K562 (cell line): Measurements from ENCODE around the gene ORM1.
"Not testable (repeated sequence)": the region's sequence is repeated elsewhere in the genome, so short reads cannot be mapped to it uniquely, and the experiment has no call there.

Experiments
- ATF1 ChIP-seq, 2 experiments: fragments of 450-650 bp in 1 of 2; IDR thresholded peaks; 2 replicates each; pipeline ENCODE4 v1.6.1; 2016; ENCODE audit warnings: missing compliant biosample characterization in 1 of 2, missing genetic modification characterization in 1 of 2
- BRD4 ChIP-seq: fragments of 200-600 bp; sonication (generic); IDR thresholded peaks from 2 replicates; pipeline ENCODE4 v1.6.1; 2017; ENCODE audit warnings: inconsistent platforms
- FOSL1 ChIP-seq: fragments of 200-800 bp; sonication (Bioruptor generic); conservative IDR thresholded peaks from 2 replicates; pipeline ENCODE4 v1.6.1; 2016; ENCODE audit warnings: missing genetic modification characterization, missing compliant biosample characterization
- FOXJ3 ChIP-seq: sonication (generic); formaldehyde crosslinking; IDR thresholded peaks from 2 replicates; pipeline ENCODE4 v1.4.0; 2020; ENCODE audit warnings: mild to moderate bottlenecking, missing genetic modification reagents
- NRF1 ChIP-seq, 2 experiments: fragments of 450-650 bp; IDR thresholded peaks in 1 of 2; conservative IDR thresholded peaks in 1 of 2; 2 replicates each; pipeline ENCODE4 v1.6.1; 2014; ENCODE audit warnings: mild to moderate bottlenecking in 2 of 2
- POLR2A ChIP-seq: fragments of 450-650 bp; conservative IDR thresholded peaks from 2 replicates; pipeline ENCODE4 v1.6.1; 2016
- SP1 ChIP-seq: sonication (generic); formaldehyde crosslinking; IDR thresholded peaks from 2 replicates; pipeline ENCODE4 v1.8.1; 2022; ENCODE audit warnings: mild to moderate bottlenecking, missing genetic modification reagents
- TF ChIP-seq, protein P1 (sequence below), 3 experiments: IDR thresholded peaks in 2 of 3; conservative IDR thresholded peaks in 1 of 3; 2 replicates each; pipeline ENCODE4 v1.5.1; 2011 to 2012; ENCODE audit warnings: low read length in 3 of 3, mild to moderate bottlenecking in 3 of 3, control low read depth in 2 of 3, improper control_type of control experiment in 1 of 3, inconsistent platforms in 1 of 3, low read depth in 1 of 3, mixed read lengths in 1 of 3, moderate library complexity in 1 of 3; ENCODE audit not compliant: insufficient read depth in 2 of 3
- TF ChIP-seq, protein P2 (sequence below), 2 experiments: IDR thresholded peaks in 1 of 2; conservative IDR thresholded peaks in 1 of 2; 2 replicates each; pipeline ENCODE4 v1.6.1; 2016; ENCODE audit warnings: low read depth in 2 of 2, mild to moderate bottlenecking in 1 of 2, missing compliant biosample characterization in 1 of 2, missing genetic modification characterization in 1 of 2, moderate library complexity in 1 of 2
- TF ChIP-seq, protein P3 (sequence below), 2 experiments: IDR thresholded peaks; 2 replicates each; pipeline ENCODE4 v1.6.1; 2012; ENCODE audit warnings: improper control_type of control experiment in 2 of 2, low read depth in 2 of 2, low read length in 2 of 2, borderline replicate concordance in 1 of 2
- TF ChIP-seq, protein P4 (sequence below), 2 experiments: fragments of 450-650 bp; formaldehyde crosslinking in 1 of 2; IDR thresholded peaks; 2 replicates each; pipeline versions ENCODE4 v1.4.0 to v1.6.1; 2014 to 2020; ENCODE audit warnings: mild to moderate bottlenecking in 2 of 2, borderline replicate concordance in 1 of 2, low read depth in 1 of 2
- TF ChIP-seq, protein P5 (sequence below): sonication (generic); formaldehyde crosslinking; IDR thresholded peaks from 2 replicates; pipeline ENCODE4 v1.9.0; 2022; ENCODE audit warnings: mild to moderate bottlenecking, missing genetic modification reagents

DNA sequence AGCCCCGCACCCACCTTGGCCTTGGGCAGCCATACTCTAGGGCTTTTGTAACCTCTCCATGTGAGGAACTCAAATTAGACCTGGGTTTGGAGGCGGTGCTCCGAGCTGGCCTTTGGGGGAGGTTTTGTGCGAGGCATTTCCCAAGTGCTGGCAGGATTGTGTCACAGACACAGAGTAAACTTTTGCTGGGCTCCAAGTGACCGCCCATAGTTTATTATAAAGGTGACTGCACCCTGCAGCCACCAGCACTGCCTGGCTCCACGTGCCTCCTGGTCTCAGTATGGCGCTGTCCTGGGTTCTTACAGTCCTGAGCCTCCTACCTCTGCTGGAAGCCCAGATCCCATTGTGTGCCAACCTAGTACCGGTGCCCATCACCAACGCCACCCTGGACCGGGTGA is 6.7 kb downstream of the ORM1 start, which contains the start of gene ORM2:
- TF ChIP-seq BRD4; NRF1 (conservative IDR thresholded peaks at IDR 0.05 in 1 of 2, IDR thresholded peaks at IDR 0.05 in 1 of 2); FOSL1 (tag); FOXJ3 (CRISPR knock-in tag); ATF1 (CRISPR knock-in tag; IDR thresholded peaks at IDR 0.05); ATF1 (tag; IDR thresholded peaks at IDR 0.05); SP1 (CRISPR knock-in tag); POLR2A: not testable (repeated sequence)
- TF ChIP-seq, protein P1, sequence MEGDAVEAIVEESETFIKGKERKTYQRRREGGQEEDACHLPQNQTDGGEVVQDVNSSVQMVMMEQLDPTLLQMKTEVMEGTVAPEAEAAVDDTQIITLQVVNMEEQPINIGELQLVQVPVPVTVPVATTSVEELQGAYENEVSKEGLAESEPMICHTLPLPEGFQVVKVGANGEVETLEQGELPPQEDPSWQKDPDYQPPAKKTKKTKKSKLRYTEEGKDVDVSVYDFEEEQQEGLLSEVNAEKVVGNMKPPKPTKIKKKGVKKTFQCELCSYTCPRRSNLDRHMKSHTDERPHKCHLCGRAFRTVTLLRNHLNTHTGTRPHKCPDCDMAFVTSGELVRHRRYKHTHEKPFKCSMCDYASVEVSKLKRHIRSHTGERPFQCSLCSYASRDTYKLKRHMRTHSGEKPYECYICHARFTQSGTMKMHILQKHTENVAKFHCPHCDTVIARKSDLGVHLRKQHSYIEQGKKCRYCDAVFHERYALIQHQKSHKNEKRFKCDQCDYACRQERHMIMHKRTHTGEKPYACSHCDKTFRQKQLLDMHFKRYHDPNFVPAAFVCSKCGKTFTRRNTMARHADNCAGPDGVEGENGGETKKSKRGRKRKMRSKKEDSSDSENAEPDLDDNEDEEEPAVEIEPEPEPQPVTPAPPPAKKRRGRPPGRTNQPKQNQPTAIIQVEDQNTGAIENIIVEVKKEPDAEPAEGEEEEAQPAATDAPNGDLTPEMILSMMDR (IDR thresholded peaks at IDR 0.05 in 2 of 3, conservative IDR thresholded peaks at IDR 0.05 in 1 of 3; ENCODE audit: insufficient read depth in 2 of 3, low read depth in 1 of 3, low read length in 3 of 3) = not testable (repeated sequence)
- TF ChIP-seq, protein P2, sequence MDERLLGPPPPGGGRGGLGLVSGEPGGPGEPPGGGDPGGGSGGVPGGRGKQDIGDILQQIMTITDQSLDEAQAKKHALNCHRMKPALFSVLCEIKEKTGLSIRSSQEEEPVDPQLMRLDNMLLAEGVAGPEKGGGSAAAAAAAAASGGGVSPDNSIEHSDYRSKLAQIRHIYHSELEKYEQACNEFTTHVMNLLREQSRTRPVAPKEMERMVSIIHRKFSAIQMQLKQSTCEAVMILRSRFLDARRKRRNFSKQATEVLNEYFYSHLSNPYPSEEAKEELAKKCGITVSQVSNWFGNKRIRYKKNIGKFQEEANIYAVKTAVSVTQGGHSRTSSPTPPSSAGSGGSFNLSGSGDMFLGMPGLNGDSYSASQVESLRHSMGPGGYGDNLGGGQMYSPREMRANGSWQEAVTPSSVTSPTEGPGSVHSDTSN (CRISPR knock-in tag; IDR thresholded peaks at IDR 0.05; ENCODE audit: low read depth) = not testable (repeated sequence)
- TF ChIP-seq, protein P2 (tag; conservative IDR thresholded peaks at IDR 0.05; ENCODE audit: low read depth) = not testable (repeated sequence)
- TF ChIP-seq, protein P3, sequence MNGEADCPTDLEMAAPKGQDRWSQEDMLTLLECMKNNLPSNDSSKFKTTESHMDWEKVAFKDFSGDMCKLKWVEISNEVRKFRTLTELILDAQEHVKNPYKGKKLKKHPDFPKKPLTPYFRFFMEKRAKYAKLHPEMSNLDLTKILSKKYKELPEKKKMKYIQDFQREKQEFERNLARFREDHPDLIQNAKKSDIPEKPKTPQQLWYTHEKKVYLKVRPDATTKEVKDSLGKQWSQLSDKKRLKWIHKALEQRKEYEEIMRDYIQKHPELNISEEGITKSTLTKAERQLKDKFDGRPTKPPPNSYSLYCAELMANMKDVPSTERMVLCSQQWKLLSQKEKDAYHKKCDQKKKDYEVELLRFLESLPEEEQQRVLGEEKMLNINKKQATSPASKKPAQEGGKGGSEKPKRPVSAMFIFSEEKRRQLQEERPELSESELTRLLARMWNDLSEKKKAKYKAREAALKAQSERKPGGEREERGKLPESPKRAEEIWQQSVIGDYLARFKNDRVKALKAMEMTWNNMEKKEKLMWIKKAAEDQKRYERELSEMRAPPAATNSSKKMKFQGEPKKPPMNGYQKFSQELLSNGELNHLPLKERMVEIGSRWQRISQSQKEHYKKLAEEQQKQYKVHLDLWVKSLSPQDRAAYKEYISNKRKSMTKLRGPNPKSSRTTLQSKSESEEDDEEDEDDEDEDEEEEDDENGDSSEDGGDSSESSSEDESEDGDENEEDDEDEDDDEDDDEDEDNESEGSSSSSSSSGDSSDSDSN (IDR thresholded peaks at IDR 0.05; ENCODE audit: borderline replicate concordance in 1 of 2, low read depth in 2 of 2, low read length in 2 of 2) = not testable (repeated sequence)
- TF ChIP-seq, protein P4, sequence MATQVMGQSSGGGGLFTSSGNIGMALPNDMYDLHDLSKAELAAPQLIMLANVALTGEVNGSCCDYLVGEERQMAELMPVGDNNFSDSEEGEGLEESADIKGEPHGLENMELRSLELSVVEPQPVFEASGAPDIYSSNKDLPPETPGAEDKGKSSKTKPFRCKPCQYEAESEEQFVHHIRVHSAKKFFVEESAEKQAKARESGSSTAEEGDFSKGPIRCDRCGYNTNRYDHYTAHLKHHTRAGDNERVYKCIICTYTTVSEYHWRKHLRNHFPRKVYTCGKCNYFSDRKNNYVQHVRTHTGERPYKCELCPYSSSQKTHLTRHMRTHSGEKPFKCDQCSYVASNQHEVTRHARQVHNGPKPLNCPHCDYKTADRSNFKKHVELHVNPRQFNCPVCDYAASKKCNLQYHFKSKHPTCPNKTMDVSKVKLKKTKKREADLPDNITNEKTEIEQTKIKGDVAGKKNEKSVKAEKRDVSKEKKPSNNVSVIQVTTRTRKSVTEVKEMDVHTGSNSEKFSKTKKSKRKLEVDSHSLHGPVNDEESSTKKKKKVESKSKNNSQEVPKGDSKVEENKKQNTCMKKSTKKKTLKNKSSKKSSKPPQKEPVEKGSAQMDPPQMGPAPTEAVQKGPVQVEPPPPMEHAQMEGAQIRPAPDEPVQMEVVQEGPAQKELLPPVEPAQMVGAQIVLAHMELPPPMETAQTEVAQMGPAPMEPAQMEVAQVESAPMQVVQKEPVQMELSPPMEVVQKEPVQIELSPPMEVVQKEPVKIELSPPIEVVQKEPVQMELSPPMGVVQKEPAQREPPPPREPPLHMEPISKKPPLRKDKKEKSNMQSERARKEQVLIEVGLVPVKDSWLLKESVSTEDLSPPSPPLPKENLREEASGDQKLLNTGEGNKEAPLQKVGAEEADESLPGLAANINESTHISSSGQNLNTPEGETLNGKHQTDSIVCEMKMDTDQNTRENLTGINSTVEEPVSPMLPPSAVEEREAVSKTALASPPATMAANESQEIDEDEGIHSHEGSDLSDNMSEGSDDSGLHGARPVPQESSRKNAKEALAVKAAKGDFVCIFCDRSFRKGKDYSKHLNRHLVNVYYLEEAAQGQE (IDR thresholded peaks at IDR 0.05; ENCODE audit: borderline replicate concordance) = not testable (repeated sequence)
- TF ChIP-seq, protein P4 (CRISPR knock-in tag; IDR thresholded peaks at IDR 0.05; ENCODE audit: low read depth) = not testable (repeated sequence)
- TF ChIP-seq, protein P5, sequence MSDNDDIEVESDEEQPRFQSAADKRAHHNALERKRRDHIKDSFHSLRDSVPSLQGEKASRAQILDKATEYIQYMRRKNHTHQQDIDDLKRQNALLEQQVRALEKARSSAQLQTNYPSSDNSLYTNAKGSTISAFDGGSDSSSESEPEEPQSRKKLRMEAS (CRISPR knock-in tag) = not testable (repeated sequence)
